SKM-1 treated with dmso at 0.1 percent for 144 hours (cell line): ENCODE results near the gene EEF2K.

Source experiments
- DNase-seq: peaks from one replicate; lab custom pipeline; 2025; ENCODE audit not compliant: unreplicated experiment; lab: John Stamatoyannopoulos, UW

EEF2K gene

DNA sequence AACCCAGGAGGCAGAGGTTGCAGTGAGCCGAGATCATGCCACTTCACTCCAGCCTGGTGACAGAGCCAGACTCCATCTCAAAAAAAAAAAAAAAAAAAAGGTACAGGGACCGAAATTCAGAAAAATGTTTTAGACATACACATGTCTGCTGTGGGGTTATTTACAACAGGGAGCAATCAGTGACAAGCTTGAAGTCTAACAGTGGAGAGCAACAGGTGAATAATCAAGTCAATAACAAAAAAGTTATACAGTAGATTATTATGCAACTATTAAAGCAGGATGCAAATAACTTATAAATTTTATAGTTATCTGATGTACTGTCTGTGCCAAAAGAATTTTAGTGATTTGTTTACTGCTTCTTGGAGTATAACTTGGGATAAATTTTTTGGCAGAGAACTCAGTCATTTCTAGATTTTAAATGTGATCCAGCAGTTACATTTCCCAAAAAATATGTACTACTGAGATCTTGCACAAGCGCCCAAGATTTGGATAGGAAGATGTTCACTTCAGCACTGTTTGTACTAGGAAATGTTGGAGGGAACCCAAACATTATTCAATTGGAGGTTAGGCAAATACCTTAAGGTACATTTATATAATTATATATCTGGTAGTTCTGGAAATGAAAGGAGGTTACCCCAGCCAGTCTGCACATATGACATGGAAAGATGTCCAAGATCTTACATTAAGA lies 34.1 kb downstream of the EEF2K start:
- DNase-seq, result no peak

DNA sequence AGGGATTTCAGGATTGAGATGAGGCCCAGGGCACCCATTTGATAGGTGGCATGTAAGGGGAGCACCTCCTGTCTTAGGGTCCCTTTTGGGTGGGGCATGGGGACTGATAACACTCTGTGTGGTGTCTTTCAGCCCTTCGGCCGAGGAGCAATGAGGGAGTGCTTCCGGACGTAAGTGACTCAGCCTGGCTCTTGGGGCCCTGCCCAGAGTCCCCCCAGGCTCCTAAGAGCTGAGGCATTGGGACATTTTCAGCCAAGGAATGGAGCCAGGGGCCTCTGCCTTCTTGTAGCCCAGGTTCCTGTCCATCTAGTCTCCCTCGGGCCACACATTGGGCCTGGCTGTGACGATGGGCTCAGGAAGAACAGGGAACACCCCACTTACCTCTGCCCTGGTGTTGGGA lies 44.4 kb downstream of the EEF2K start:
- DNase-seq, result no peak

DNA sequence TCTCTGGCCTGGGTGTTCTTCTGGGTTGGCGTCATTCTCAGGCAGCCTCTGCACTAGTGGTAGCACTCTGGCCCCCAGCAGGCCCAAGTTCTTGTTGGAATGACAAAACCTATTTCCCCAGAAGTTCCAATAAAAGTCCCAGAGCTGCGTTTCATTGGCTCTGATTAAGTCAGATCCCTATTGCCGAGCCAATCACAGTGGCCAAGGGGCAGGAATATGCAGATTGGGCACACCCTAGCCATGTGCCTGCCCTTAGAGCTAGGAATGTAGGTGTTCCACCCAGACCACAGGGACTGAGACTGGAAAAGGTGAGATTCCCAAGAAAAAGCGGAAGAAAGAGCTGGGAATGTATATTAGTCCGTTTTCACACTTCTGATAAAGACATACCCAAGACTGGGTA lies 46.2 kb downstream of the EEF2K start:
- no peak for DNase-seq

DNA sequence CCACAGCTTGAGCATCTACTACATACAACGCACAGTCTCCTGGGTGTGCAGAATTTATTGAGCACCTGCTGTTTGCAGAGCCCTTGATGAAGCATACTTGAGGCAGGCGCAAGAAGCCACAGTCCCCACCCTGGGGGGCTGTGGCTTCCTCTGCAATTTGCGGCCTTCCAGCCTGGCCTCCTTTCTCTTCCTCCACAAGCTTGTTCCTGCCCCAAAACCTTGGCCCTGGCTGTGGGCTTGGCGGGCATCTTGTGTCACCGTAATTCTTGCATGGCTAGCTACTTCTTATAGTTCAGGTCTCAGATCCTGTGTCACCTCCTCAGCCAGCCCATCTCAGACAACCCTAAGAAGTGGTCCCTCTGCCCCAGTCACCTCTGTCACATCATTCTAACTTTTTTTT lies 47.2 kb downstream of the EEF2K start:
- no peak for DNase-seq

DNA sequence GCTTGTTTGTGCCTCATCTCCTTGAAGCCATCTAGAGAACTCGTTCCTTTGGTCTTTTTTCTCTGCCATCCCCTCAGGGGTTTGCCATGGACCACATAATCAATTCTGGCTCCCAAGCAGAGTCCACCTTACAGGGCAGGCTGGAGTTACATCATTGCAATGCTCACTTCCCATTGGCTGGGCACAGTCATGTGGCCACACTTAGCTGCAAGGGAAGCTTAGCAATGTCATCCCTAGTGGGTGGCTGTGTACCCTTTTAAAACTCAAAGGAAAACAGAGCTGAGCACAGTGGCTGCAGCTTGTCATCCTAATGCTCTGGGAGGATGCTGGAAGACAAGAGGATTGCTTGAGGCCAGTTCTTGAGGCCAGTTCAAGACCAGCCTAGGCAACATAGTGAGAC lies 49.3 kb downstream of the EEF2K start:
- no peak for DNase-seq

DNA sequence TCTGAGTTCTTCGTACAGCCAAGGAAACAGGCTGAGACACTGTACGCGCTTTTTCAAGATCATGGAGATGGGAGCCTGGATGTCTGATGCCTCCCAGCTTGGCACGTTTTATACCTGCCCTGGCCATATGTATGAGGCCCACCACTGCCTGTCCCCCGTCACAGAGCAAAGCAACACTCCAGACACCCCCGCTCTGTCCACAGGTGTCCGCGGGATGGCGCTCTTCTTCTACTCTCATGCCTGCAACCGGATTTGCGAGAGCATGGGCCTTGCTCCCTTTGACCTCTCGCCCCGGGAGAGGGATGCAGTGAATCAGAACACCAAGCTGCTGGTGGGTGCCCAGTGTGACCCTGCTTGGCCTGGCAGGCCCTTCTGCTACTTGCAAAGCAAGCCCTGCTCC lies 51.4 kb downstream of the EEF2K start:
- DNase-seq, result no peak

DNA sequence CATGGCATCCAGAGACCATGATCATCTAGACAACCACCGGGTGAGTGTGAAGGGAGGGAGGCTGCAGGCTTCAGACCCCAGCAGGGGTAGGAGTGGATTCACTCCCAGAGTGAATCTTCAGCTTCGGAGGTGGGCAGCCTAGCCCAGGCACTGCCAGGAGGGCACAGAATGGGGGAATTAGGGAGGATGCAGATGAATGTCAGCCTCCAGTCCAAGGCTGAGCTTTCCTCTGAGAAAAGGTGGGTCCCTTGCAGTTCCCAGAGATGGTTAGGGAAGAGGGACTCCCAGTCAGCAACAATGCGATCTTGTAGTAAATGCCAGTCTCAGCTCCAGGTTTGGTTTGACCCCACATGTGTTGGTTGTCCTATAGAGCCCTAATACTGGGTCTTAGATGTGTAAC lies 54.4 kb downstream of the EEF2K start:
- no peak for DNase-seq

DNA sequence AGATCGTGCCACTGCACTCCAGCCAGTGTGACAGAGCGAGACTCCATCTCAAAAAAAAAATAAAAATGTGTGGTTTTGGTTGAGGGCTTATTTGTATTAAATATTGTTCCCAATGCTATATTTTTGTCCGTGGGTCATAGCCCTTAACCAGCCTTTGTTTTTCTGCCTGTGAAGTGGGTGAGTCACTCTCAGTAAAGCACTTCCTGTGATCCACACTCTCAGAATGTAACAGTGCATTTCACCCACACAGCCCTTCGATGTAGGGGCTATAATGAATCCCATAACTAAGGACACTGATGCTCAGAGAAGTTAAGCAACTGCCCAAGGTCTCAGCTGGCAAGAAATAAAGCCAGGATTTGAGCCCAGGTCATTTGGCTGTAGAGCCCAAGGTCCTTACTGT lies 56.4 kb downstream of the EEF2K start:
- no peak for DNase-seq

DNA sequence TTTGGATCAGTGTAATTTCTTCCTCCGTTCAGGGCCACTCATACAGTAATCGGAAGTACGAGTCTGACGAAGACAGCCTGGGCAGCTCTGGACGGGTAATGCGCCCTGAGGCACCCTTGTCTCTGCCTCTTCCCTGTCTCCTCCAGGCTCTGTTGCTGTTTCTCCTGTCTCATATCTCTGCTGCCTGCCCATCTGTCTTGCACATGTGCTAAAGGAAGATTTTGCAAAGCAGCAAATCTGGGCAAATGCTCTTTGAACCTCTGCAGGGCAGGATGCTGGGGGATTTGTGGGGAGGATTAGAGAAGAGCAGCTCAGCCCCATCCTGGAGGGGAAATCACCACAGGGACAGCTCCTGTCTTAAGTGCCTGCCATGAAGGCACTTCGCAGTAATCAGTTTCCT lies 58.7 kb downstream of the EEF2K start:
- DNase-seq, result no peak

DNA sequence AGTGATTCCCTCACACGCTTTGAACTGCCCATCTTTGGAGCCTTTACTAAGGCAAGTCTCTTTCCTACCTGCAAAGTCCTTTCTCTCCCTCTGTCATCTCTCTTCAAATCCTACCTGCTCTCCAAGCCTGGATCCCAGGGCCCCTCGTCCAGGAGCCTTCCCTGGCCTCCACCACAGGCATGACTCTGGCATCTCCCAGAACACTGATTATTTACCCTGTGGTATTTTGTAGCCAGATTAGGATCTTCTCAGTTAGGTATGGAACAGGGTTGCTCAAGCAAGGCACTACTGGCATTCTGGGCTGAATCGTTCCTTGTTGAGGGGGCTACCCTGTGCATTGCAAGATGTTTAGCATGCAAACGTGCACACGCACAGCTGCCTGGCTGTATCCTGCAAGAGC lies 59.3 kb downstream of the EEF2K start:
- no peak for DNase-seq

DNA sequence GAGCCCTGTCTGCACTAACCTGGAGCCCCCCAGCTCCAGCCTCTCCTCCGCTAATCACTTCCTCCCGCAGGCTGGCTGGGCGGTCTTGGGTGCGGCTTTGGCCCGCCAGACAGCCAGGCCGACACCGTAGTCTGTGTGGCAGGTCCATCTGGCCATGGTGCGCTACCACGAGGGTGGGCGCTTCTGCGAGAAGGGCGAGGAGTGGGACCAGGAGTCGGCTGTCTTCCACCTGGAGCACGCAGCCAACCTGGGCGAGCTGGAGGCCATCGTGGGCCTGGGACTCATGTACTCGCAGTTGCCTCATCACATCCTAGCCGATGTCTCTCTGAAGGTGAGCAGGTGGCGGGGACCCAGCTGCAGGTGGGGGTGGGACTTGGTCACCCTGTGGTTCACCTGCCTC lies 60.5 kb downstream of the EEF2K start:
- no peak for DNase-seq

DNA sequence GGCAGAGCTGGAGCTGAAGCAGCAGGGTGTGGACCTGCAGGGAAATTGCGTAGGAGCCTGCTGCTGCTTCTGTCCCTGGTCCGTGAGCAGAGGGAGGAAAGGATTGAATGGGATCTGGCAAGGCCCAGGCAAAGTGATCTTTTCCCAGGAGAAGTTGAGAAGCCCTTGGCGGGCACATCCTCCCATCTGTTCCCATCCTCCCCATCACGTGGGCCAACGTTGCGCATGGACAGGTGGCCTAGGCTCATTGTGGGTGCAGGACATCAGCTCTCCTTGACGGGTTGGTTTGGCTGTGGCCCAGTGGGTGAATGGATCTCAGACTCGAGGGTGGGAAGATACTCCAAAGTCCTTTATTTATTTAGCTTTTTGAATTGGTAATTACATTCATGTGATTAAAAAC lies 61.7 kb downstream of the EEF2K start:
- no peak for DNase-seq

DNA sequence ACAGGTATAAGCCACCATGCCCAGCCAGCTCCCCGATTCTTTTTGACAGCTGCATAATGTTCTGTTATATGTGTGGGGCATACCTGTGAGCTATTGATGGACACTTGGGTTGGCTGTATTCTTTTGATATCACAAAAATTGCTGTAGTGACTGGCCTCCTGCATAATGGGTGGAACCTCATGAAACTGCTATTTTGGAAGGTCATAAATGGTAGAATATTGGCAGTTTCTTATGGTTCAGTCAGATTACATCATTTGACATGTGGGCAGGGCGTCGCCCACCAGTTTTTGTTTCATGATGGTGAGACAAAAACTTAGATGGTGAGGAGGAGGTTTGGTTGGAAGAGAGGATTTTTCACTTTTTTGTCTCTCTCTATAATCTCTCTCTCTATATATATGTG lies 64.4 kb downstream of the EEF2K start:
- DNase-seq, result no peak

DNA sequence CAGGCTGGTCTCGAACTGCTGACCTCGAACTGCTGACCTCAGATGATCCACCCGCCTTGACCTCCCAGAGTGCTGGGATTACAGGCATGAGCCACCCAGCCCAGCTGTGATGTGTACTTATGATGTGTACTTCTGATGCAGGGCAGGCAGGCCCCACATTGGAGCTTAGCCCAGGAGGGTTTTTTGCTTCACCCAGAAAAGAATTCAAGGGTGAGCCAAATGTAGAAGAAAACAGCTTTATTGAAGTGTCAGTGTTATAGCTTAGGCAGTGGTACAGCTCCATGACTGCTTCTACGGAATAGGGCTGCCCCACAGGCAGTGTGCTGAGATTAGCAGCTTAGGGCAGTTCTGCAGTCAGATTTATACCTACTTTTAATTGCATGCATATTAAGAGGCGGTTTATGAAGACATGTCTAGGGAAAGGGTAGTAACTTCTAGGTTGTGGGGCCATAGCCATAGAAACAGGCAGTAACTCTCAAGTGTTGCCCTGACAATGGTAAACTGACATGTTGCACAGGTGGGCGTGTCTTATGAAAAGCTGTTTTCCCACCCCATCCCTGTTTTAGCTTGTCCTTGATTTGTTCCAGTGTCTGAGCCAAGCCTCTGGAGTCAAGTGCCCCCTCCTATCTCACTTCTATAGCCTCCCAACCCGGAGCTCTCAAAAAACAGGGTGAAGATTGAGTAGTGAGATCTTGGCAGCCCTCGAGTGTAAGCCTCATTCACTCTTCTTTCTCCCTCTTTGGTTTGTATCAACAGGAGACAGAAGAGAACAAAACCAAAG lies 67.0 kb downstream of the EEF2K start:
- DNase-seq, result no peak

DNA sequence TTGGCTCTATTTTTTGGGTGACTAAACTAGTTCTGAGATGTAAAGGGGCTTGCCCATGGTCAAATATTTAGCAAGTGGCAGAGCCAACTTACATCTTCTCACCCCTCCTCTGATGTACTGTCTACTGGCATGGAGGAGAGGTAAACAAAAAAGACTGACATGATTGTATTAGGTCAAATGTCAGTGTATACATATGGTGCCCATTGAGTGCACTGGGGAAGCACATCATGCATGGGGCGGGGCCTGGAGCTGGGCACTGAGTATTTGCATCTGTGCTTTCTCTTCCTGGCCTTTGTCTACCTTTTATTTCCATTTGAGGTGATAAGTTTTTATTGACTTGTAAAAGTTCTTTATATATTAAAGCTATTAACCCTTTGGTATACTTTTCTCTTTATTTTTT lies 68.8 kb downstream of the EEF2K start:
- no peak for DNase-seq

DNA sequence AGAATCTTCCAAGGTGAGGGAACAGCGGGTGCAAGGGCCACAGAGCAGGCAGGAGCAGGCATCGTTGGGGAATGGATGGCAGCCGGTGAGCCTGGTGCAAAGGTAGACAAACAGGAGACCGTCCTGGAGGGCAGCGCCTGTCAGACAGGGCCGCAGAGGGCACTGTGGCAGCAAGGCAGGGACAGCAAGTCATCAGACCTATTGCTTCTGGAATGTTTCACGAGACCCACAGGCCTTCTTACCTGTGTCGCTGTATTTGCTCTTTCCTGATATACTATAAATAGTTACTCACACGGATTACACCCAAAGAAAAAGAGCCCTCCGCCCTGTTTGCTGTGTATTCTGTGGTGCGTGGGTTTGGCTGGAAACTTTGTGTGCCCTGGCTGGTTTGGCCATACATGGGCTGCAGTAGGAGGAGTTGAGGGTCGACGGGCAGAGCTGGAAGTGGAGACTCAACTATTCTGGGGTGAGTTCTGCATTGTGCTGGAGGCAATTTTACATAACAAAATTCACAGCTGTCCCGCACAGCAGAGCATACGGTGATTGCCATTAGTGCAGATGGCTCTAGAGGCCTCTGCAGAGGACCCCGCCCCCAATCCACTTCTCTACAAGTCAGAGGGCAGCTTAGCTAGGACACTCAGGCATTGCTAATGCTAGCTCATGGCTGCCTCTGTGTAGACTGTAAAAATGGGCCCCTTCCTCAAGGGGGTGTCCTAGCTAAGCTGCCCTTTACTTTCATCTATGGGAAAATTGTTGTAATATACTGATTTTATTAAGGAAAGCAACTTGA lies 72.6 kb downstream of the EEF2K start:
- no peak for DNase-seq

DNA sequence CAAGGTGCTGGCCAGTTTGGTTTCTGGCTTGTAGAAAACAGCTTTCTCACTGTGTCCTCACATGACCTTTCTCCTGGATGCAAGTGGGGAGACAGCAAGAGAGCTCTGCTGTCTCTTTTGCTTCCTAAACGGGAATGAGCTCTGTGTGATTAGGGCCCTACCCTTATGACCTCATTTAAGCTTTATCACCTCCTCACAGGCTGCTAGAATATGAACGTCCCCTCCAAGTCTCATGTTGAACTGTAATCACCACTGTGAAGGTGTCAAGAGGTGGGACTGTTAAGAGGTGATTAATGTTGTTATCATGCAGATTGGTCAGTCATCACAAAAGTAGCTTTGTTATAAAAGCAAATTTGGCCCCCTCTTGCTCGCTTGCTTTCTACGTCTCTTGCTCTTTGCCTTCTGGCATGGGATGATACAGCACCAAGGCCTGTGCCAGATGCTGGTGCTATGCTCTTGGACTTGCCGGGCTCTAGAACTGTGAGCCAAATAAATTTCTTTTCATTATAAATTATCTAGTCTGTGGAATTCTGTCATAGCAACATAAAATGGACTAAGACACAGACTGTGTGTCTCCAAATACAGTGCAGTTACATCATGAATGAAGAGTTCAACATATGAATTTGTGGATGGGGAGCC lies 76.3 kb downstream of the EEF2K start:
- DNase-seq, result no peak

DNA sequence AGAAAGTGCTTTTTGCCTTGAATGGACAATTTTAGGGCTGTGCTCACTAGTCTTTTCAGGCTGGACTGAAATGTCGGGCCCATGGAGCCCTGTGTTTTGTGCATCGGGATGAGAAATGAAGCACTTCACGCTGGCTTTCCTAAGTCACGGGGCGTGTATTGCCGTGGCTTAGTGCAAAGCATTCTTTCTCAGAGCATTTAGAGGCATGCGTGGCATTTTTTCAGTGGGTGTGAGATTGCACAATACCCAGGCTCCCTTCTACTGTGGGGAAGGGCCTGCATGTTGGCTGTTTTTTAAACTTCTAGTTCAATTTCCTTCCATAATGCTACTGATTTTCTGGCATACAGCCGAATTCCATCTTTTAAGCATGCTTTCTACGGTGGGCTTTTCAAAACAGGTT lies 78.6 kb downstream of the EEF2K start:
- DNase-seq, result no peak

DNA sequence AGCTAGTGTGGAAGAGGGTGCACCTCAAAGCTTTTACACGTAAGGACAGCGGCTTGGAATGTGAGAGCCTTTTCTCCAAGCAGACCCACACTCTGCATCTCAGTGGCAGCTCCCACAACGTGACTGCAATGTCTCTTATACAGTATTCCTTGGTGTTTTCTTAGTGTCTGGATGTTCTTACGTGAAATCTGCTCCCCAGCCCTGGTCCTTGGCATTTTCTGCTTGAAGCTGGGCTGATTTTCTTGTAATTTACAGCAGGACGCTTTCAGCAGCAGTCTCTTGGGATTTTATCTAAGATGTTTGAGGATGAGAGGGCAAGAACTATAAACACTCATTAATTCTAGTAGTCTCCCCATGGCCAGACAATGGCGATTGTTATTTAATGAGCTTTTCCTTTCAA lies 79.0 kb downstream of the EEF2K start:
- no peak for DNase-seq

DNA sequence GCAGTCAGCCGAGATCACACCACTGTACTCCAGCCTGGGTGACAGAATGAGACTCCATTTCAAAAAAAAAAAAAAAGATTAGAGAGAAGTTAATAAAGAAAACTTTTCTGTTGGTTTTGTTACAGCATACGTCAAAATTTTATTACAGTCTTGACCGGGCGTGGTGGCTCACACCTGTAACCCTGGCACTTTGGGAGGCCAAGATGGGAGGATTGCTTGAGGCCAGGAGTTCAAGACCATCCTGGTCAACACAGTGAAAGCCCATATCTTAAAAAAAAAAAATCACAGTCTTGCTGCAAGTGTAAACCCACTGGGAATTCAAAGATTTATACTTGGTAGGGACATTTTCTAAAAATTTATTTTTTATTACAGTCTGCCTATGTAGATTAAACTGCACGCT lies 84.9 kb downstream of the EEF2K start:
- DNase-seq, result no peak

DNA sequence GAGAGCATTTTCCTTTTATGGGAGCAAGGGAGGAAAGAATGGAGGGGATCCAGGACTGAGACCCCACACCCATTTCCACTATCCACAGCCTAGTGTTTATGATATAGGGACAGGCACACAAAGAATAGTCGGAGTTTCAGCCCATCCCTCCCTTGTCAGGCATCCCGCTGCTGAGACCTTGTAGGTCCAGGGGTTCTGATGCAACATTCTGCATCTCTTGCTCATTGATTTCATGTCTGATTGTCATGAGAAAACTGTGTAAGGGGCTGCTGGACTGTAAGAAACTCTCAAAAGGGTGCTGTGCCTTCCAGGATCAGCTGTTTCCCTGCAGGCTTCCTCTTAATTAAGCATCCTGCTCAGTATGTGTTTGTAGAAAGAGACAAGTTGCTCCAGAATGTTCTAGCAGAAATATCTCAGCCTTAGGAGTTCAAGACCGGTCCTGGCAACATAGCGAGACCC lies 85.8 kb downstream of the EEF2K start:
- no peak for DNase-seq

DNA sequence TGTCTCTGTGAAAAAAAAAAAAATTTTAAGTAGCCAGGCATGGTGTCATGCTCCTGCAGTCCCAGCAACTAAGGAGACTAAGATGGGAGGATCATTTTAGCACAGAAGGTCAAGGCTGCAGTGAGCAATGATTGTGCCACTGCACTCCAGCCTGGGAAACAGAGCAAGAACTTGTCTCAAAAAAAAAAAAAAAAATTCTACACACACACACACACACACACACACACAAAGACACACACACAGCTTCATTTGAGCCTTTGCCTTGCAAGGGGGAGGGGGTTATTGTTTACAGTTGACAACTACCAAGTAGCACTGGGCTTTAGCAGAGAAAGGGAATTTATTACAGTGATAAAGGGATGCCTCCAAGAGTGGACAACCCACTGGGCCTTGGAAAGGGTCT lies 86.2 kb downstream of the EEF2K start:
- DNase-seq, result no peak
